GM23248 (cell line): ENCODE data around the gene GOLT1A. TPM values are rescaled to one million over a fixed set of nuclear protein-coding genes. Genes with fewer than 3 reads are reported as not detected.

Experiments
- DNase-seq: peaks from one replicate; pipeline ENCODE4 v3.0.0-alpha.2; 2015
- H2AFZ ChIP-seq: fragments of 200-600 bp; sonication (generic); 2 replicates; pipeline ENCODE4 v1.6.1; 2016; ENCODE audit warnings: antibody characterized with exemption
- H3F3A ChIP-seq: fragments of 200-600 bp; sonication (generic); 2 replicates; pipeline ENCODE4 v1.6.1; 2016; ENCODE audit warnings: mild to moderate bottlenecking, antibody characterized with exemption, mixed run types; ENCODE audit not compliant: insufficient read depth
- H3K27ac ChIP-seq: fragments of 200-600 bp; sonication (generic); 2 replicates; pipeline ENCODE4 v1.5.1; 2016; ENCODE audit warnings: mild to moderate bottlenecking
- H3K27me3 ChIP-seq: fragments of 200-600 bp; sonication (generic); replicated peaks from 2 replicates; pipeline ENCODE4 v1.6.1; 2016; ENCODE audit warnings: mild to moderate bottlenecking; ENCODE audit not compliant: insufficient read depth
- H3K36me3 ChIP-seq: fragments of 200-600 bp; sonication (generic); 2 replicates; pipeline ENCODE4 v1.6.1; 2016; ENCODE audit warnings: low read depth, mild to moderate bottlenecking
- H3K4me1 ChIP-seq: fragments of 200-600 bp; sonication (generic); 2 replicates; pipeline ENCODE4 v1.6.1; 2016; ENCODE audit warnings: mild to moderate bottlenecking; ENCODE audit not compliant: insufficient read depth
- H3K4me2 ChIP-seq: fragments of 200-600 bp; sonication (generic); one replicate; pipeline ENCODE4 v1.6.1; 2016; ENCODE audit warnings: mild to moderate bottlenecking; ENCODE audit not compliant: unreplicated experiment
- H3K4me3 ChIP-seq: fragments of 200-600 bp; sonication (generic); 2 replicates; pipeline ENCODE4 v1.5.1; 2016; ENCODE audit warnings: mild to moderate bottlenecking
- H3K79me2 ChIP-seq: fragments of 200-600 bp; sonication (generic); 2 replicates; pipeline ENCODE4 v1.6.1; 2016; ENCODE audit warnings: mild to moderate bottlenecking; ENCODE audit not compliant: insufficient read depth
- H3K9ac ChIP-seq: fragments of 200-600 bp; sonication (generic); 2 replicates; pipeline ENCODE4 v1.6.1; 2016; ENCODE audit warnings: mild to moderate bottlenecking
- H3K9me2 ChIP-seq: fragments of 200-600 bp; sonication (generic); 2 replicates; pipeline ENCODE4 v1.6.1; 2016; ENCODE audit warnings: mixed run types, mild to moderate bottlenecking, moderate library complexity; ENCODE audit not compliant: insufficient read depth
- H3K9me3 ChIP-seq: fragments of 200-600 bp; sonication (generic); one replicate; pipeline ENCODE4 v1.6.1; 2017; ENCODE audit warnings: low read depth
- H4K20me1 ChIP-seq: fragments of 200-600 bp; sonication (generic); 2 replicates; pipeline ENCODE4 v1.6.0; 2016; ENCODE audit not compliant: insufficient read depth
- EZH2 ChIP-seq: fragments of 200-600 bp; sonication (generic); IDR thresholded peaks from 2 replicates; pipeline ENCODE4 v1.6.1; 2018; ENCODE audit warnings: antibody characterized with exemption, mild to moderate bottlenecking; ENCODE audit not compliant: insufficient read depth, poor library complexity, severe bottlenecking
- EZH2phosphoT487 ChIP-seq: fragments of 200-600 bp; sonication (generic); IDR thresholded peaks from 2 replicates; pipeline ENCODE4 v1.6.1; 2018; ENCODE audit warnings: antibody characterized with exemption, moderate library complexity, mild to moderate bottlenecking, low read depth; ENCODE audit not compliant: insufficient read depth
- WGBS, 2 experiments: methylation state at CpG; one replicate each; pipeline ENCODE4 v1.1.6; 2015 to 2017; ENCODE audit warnings: low lambda C conversion rate in 2 of 2, low coverage in 1 of 2; ENCODE audit errors: missing lambda C conversion rate in 2 of 2; 5-methylcytosine and 5-hydroxymethylcytosine counted together
- in situ Hi-C: fragments of 300-500 bp; cut with MboI; formaldehyde crosslinking; loops from 2 replicates; pipeline ENCODE4 v1.15.0; 2020
- polyA plus RNA-seq: library from polyadenylated mRNA; unstranded; fragments of >200 nt; fragmentation: Nextera tagmentation; extraction: Ambion mirVana; gene quantifications from 2 replicates; pipeline ENCODE4 v1.2.1, GENCODE V29; 2016
- total RNA-seq: library from RNA; depleted of rRNA; stranded (reverse); fragments of >200 nt; shearing (Covaris generic); gene quantifications from 2 replicates; pipeline ENCODE4 v1.2.3, GENCODE V29; 2014

Gene GOLT1A
- total and polyA plus RNA-seq, 2 experiments from 2014 or later = not detected

DNA sequence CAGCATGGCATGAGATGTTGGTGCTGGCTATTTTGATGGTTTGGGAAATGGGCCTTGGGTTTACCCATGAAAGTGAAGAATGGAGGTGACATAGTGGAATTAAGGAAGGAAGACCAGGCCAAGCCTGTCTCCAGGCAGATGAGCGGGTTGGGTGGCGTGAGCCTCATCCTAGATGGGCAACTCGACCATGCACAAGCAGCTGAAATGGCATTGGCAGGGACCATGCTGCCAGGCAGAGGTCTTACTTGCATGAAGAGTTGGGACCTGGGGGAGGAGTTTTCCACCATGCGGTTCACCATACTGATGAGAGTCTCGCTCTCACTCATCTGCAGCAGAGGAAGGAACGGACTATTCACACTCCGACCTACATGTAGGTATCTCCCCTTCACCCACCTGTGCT, 37.5 kb upstream of the GOLT1A start:
- Histone ChIP-seq H3K9ac (no peak overlapping the region), H3K9me2 (no peaks in the 10 kb centered on the region), H3K4me2 (no peak overlapping the region), H3F3A (peaks cover 2% of the 10 kb centered on the region; the same call in 1 of the 2 replicates), H3K27ac (no peak overlapping the region), H2AFZ (no peak overlapping the region), H3K4me1 (peaks cover 19% of the 10 kb centered on the region), H3K4me3 (no peak overlapping the region), H3K27me3 (no peaks in the 10 kb centered on the region), H3K79me2 (no peaks in the 10 kb centered on the region), H3K9me3 (no peaks in the 10 kb centered on the region), H3K36me3 (no peaks in the 10 kb centered on the region), H4K20me1 (no peaks in the 10 kb centered on the region)
- 91 to 93% methylated on average over 7 of the region's 7 CpGs for WGBS, 2 experiments
- DNase-seq = no peak
- no peak for TF ChIP-seq EZH2phosphoT487
- TF ChIP-seq EZH2 = no peak
- in situ Hi-C loops = no loop called here

DNA sequence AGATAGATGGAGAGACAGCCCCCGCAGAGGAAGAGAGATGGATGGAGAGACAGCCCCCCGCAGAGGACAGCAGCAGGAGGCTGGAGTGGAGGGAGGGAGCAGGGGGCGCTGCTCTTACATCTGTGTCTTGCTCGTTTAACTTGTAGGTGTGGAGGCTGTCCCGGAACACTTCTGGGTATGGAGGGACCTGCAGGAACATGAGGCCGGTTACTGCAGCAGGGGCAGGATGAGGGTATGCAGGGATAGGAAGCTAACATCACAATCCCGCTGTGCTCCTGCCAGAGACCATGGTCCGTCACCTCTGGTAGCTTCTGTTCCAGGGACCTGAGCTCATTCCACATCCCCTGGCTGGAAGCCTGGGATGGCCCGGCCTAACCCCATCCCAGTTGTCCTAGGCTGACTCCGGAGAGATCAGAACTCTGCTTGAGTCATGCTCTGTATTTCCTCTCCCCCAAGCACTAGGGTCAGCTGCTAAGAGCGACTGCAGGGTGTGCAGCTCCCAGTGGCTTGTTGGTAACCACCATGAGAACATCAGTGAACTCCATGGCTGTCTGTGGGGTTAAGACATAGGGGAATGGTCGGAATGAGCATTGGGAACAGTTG, 36.7 kb upstream of the GOLT1A start:
- DNase-seq = no peak
- Histone ChIP-seq H3K9me3 (no peaks in the 10 kb centered on the region), H3K27me3 (no peaks in the 10 kb centered on the region), H4K20me1 (no peaks in the 10 kb centered on the region), H3K9ac (no peak overlapping the region), H3F3A (no peaks in the 10 kb centered on the region; the same call in 1 of the 2 replicates), H3K79me2 (no peaks in the 10 kb centered on the region), H3K36me3 (no peaks in the 10 kb centered on the region), H3K9me2 (no peaks in the 10 kb centered on the region), H3K4me1 (peaks cover 13% of the 10 kb centered on the region), H2AFZ (no peak overlapping the region), H3K27ac (no peak overlapping the region), H3K4me2 (no peak overlapping the region), H3K4me3 (no peak overlapping the region)
- no peak for TF ChIP-seq EZH2
- no peak for TF ChIP-seq EZH2phosphoT487
- WGBS, 2 experiments = 71 to 80% methylated on average over 9 to 12 of the region's 12 CpGs
- in situ Hi-C loops = no loop called here

DNA sequence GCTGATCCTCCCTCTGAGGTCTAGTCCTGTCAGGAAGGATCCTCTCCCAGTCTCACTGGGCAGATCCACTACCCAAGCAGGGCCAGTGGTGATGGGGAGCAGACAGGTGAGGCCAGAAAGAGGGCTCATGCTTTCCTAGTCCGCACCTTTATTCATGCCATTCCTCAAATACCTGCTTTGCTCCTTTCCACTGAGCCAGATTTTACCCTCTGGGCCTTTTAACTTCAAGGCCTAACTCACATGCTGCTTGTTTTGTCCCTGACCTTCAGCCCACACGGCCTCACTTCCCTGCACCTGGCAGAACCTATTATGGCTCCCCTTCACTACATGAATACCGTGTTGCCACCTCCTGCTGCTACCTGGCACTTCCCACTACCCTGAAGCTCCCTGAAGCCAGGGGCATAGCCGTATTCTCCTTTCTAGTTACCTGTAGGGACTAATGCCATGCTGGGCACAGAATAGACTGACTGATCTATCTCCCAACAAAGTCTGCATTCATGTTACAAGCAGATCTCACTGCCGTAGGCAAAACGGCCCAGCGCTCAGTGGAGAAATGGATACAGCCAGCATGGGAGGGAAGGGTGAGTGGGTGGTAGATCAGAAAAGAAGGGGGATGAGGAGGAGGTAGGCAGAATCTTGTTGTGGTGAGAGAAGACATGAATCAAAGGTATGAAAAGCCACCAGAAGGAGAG, 36.1 kb upstream of the GOLT1A start:
- Histone ChIP-seq H3K9ac (no peak overlapping the region), H3F3A (no peaks in the 10 kb centered on the region; the same call in 1 of the 2 replicates), H3K9me3 (no peaks in the 10 kb centered on the region), H3K4me2 (no peak overlapping the region), H3K4me1 (peaks cover 10% of the 10 kb centered on the region), H3K79me2 (no peaks in the 10 kb centered on the region), H3K36me3 (no peaks in the 10 kb centered on the region), H3K4me3 (no peak overlapping the region), H3K9me2 (no peaks in the 10 kb centered on the region), H3K27ac (no peak overlapping the region), H3K27me3 (no peaks in the 10 kb centered on the region), H4K20me1 (no peaks in the 10 kb centered on the region), H2AFZ (no peak overlapping the region)
- DNase-seq = no peak
- in situ Hi-C loops = no loop called here
- TF ChIP-seq EZH2phosphoT487 = no peak
- TF ChIP-seq EZH2 = no peak
- 92 to 93% methylated on average over 7 of the region's 7 CpGs for WGBS, 2 experiments

DNA sequence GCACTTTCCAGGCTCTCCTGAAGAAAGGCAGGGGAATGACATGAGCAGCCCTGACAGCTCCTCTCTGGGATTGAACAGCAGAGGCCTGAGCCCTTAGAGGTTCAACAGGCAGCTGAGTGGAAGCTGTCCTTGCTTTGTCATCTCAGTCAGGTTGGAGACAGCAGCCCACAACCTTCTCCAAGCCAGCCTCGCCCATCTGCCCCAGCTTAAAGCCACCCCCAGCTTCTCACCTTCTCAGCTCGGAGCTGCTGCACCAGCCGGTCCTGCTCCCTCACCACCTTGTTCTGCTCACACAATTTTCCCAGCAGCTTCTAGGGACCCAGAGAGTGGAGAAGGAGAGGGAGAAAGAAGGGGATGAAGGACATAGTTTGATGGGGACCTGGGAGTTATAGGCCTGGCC, 35.2 kb upstream of the GOLT1A start:
- in situ Hi-C loops = no loop called here
- Histone ChIP-seq H3K4me1 (peaks cover 3% of the 10 kb centered on the region), H3K4me2 (no peak overlapping the region), H3K9ac (no peak overlapping the region), H3K36me3 (no peaks in the 10 kb centered on the region), H3K27me3 (no peaks in the 10 kb centered on the region), H4K20me1 (no peaks in the 10 kb centered on the region), H3K9me2 (no peaks in the 10 kb centered on the region), H3K9me3 (no peaks in the 10 kb centered on the region), H3K4me3 (no peak overlapping the region), H3K27ac (no peak overlapping the region), H3F3A (no peaks in the 10 kb centered on the region; the same call in 1 of the 2 replicates), H3K79me2 (no peaks in the 10 kb centered on the region), H2AFZ (no peak overlapping the region)
- WGBS, 2 experiments = 97 to 98% methylated on average over 3 of the region's 3 CpGs
- DNase-seq = no peak
- TF ChIP-seq EZH2 (no peak), EZH2phosphoT487 (no peak)
